Subcutaneous abdominal adipose tissue (tissue), 5 donors: ENCODE data around the gene KIF6.

ENCODE experiments used
- H3K27ac ChIP-seq: one replicate; pipeline ENCODE4 v1.7.0; 2013; ENCODE audit warnings: low read depth, mild to moderate bottlenecking, inconsistent platforms, low read length, moderate library complexity
- H3K27me3 ChIP-seq, 5 donors: one replicate each; pipeline ENCODE4 v1.7.0; 2013; ENCODE audit warnings: low read length in 5 of 5, inconsistent platforms in 1 of 5; ENCODE audit not compliant: control insufficient read depth in 5 of 5, insufficient read depth in 4 of 5
- H3K36me3 ChIP-seq, 5 donors: one replicate each; pipeline ENCODE4 v1.7.0; 2013; ENCODE audit warnings: low read length in 5 of 5; ENCODE audit not compliant: control insufficient read depth in 5 of 5, insufficient read depth in 5 of 5
- H3K4me1 ChIP-seq, 5 donors: one replicate each; pipeline ENCODE4 v1.7.0; 2013; ENCODE audit warnings: low read length in 5 of 5, mild to moderate bottlenecking in 3 of 5, moderate library complexity in 1 of 5; ENCODE audit not compliant: control insufficient read depth in 5 of 5, insufficient read depth in 5 of 5
- H3K4me3 ChIP-seq, 5 donors: one replicate each; pipeline ENCODE4 v1.7.0; 2013; ENCODE audit warnings: low read length in 5 of 5, low read depth in 1 of 5
- H3K9ac ChIP-seq, 5 donors: one replicate each; pipeline ENCODE4 v1.7.0; 2013; ENCODE audit warnings: low read length in 5 of 5, mild to moderate bottlenecking in 4 of 5, moderate library complexity in 3 of 5
- H3K9me3 ChIP-seq, 5 donors: one replicate each; pipeline ENCODE4 v1.7.0; 2013; ENCODE audit warnings: low read length in 5 of 5; ENCODE audit not compliant: control insufficient read depth in 5 of 5
- donor health status: healthy.
- donor health status: healthy.
- donor health status: healthy.
- donor health status: healthy.
- donor health status: healthy.

The KIF6 gene

DNA sequence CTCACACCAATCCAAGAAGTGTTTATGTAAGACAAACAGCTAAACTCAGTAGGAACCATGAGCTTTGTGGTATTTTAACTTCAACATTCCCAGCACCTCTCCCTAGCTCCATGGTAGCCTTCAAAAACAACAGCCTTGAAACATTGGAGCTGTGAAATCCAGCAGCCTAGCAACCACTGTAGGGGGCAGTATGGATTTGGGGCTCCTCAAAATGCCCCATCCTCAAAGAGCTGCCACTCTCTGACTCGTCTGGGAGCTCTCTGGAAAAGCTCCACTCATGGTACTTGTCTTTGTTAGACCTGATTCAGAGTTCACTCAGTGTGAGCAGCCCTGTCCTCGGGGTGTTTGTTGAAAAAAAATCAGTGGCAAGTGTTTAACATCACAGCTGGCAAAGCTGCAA, 82.9 kb downstream of the KIF6 start:
- Histone ChIP-seq H3K4me3 (no peak overlapping the region), H3K9me3 (no peaks in the 10 kb centered on the region), H3K9ac (no peak overlapping the region), H3K4me1 (peaks cover 0 to 20% (median 5%) of the 10 kb centered on the region in 5 donors), H3K27me3 (no peaks in the 10 kb centered on the region), H3K27ac (no peak overlapping the region), H3K36me3 (no peaks in the 10 kb centered on the region)

DNA sequence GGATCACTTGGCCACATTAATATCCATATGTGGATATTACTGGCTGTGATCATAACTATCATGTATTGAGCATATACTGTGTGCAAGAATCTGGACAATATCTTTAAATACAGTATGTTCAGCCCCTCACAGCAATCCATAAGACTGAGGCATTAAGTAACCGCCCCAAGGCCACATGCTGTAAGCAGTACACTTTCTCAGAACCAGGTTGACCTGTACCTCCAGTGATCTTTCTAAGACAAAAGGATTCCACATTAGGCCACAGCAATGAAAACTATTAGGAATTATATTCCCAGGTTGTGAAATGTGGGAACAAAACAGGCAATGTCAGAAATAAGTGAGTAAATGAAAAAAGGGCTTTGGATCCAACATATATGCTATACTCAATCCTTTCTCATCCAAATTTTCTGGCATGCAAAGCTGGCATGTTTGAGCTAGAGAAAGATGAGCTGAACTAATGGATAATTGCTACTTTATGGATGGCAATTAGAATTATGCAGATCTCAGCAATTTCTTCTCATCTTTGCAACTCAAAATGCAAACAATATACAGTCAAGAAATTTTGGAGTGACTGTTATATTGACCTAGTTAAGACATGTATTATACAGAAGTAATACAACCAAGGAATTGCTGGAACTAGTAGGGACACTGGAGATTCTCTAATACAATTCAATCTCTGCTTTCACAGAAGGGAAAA, 86.9 kb downstream of the KIF6 start:
- H3K9me3 ChIP-seq: no peaks in the 10 kb centered on the region
- peaks cover 0 to 10% (median 3%) of the 10 kb centered on the region in 5 donors for H3K4me1 ChIP-seq
- no peaks in the 10 kb centered on the region for H3K27me3 ChIP-seq
- H3K9ac ChIP-seq: no peak overlapping the region
- H3K4me3 ChIP-seq: no peak overlapping the region
- H3K27ac ChIP-seq: no peak overlapping the region
- H3K36me3 ChIP-seq: no peaks in the 10 kb centered on the region

DNA sequence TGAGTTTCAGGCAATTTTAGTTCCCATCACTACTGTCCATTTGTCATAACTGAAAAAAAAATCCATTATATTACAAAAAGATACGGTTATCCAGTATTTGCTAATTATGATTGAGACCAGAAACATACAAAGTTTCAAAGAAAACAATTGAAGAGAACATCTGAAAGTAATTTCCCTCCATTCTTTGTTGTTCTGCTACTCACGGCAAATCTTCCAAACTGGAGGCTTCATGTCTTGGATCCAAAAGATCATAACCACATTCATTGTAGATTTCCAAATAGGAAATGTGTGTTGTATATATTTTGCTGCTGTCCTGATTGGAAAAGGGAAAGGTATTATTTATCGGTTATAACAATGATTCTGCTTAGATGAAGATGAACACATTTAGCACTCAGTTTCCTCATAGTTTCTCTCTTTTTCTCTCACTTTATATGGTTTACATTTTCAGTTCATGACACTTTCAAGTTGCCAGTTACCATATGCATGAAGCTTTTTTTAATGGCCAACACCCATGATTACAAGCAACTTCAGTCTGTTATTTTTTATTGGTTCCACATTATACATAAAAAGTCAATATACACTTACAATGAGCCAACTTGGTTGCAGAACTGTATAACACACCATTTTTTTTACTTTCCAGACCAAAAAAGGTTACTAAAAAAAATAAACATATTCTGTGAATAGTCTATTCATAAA, 90.4 kb downstream of the KIF6 start:
- no peaks in the 10 kb centered on the region for H3K9me3 ChIP-seq
- H3K4me1 ChIP-seq: no peaks in the 10 kb centered on the region
- no peak overlapping the region for H3K4me3 ChIP-seq
- no peaks in the 10 kb centered on the region for H3K36me3 ChIP-seq
- H3K27me3 ChIP-seq: no peaks in the 10 kb centered on the region
- no peak overlapping the region for H3K27ac ChIP-seq
- H3K9ac ChIP-seq: no peak overlapping the region

DNA sequence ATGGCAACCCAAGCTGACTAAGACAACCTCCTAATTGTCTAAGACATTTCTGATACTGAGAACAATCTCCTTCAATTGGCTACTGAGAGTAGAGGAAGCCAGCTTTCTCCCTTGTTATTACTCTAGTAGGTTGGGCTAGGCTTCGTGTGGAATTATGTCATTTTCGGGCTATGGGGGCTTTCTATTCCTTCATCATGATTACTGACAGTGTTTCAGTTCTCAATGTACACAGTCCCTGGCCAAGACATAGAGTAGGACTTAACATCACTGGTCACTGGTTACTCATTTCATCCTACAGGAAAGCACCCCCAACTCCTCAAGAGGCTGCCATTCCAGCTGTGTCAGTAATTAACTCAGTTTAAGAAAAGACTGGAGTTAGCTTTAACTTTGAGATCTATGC, 100.0 kb downstream of the KIF6 start:
- no peak overlapping the region for H3K9ac ChIP-seq
- H3K36me3 ChIP-seq: no peaks in the 10 kb centered on the region
- H3K9me3 ChIP-seq: no peaks in the 10 kb centered on the region
- H3K27me3 ChIP-seq: no peaks in the 10 kb centered on the region
- no peaks in the 10 kb centered on the region for H3K4me1 ChIP-seq
- no peak overlapping the region for H3K27ac ChIP-seq
- H3K4me3 ChIP-seq: no peak overlapping the region

DNA sequence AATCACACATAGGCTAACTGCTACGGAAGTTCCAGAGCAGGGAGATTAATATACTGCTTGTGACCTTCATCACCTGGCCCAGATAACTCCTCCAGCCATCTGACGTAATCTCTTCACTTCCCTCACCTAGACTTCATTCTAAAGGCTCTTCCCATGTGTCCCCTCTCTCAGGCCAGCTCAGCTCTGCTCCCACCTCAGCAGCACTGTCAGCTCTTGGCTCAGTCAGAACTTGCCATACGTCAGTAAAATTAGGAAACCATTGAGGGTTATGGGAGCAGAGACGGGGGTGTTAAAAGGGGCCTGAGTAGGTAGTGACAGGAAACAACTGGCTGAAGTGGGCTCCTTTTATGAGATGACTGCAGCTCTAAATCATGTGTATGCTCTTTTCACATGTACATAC, 101.5 kb downstream of the KIF6 start:
- Histone ChIP-seq H3K4me3 (no peak overlapping the region), H3K9me3 (no peaks in the 10 kb centered on the region), H3K27ac (no peak overlapping the region)

DNA sequence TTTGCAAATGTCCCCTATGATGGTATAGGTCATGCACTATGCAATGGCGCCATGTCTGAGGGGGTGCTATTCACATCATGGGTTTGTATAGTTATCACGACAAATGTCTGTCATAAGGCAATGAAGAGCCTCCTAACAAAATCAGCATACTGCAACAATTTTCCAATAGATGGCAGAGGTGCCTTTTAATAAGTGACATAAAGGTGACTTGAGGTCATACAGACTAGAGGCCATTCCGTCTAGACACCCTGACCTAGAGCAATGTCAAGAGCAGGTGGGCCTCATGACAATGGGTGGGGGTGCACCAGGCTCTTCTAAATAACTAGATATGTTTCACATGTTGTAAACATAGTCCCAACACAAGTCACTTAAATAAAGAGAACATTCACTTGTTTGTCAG, 107.7 kb downstream of the KIF6 start:
- Histone ChIP-seq H3K9ac (no peak overlapping the region), H3K27me3 (no peaks in the 10 kb centered on the region), H3K4me1 (peaks cover 0 to 3% (median 0%) of the 10 kb centered on the region in 5 donors), H3K27ac (no peak overlapping the region), H3K36me3 (no peaks in the 10 kb centered on the region), H3K9me3 (no peaks in the 10 kb centered on the region), H3K4me3 (no peak overlapping the region)

More for the DNA sequence above, 101.5 kb downstream of the KIF6 start:
- H3K27me3 ChIP-seq: no peaks in the 10 kb centered on the region
- no peak overlapping the region for H3K9ac ChIP-seq
- no peaks in the 10 kb centered on the region for H3K36me3 ChIP-seq
- H3K4me1 ChIP-seq: no peaks in the 10 kb centered on the region

DNA sequence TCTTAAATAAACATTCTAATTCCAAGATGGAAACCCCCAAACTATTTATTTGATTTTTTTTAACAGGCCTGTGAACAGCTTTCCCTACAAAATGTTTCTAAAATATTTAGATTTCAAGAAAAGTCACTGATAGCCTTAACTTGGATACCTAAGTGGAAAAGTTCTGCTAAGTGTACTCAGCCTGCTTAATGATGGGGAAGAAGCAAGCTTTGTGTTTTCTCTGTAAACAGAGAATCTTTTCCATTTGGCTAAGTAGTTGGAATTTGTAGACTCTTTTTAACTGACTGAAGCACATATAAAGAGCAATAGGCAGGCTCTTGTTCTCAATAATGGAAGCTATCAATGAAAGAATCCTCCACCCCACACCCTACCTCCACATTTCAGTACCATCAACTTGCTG, 108.2 kb downstream of the KIF6 start:
- Histone ChIP-seq H3K9ac (no peak overlapping the region), H3K27me3 (no peaks in the 10 kb centered on the region), H3K4me3 (no peak overlapping the region), H3K4me1 (peaks cover 0 to 3% (median 0%) of the 10 kb centered on the region in 5 donors), H3K36me3 (no peaks in the 10 kb centered on the region), H3K27ac (no peak overlapping the region), H3K9me3 (no peaks in the 10 kb centered on the region)

DNA sequence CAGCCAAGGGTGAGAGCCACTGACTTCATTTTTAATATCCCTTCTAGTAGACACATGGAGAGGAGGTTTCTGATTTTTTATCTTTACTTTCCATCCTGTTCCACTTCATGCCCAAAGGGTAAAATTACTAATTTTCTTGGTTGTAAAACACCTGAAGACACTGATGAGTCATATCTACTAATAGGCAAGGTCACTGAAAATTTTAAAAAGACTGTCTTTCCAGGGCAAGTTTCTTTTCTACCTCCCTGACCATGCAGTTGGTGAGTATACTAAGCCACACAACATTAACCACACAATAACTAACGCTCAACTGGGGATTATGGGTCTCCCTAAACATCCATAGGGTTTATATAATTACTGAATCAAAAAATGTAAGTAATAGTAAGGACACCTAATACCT, 109.6 kb downstream of the KIF6 start:
- peaks cover 0 to 6% (median 3%) of the 10 kb centered on the region in 5 donors for H3K4me1 ChIP-seq
- H3K27ac ChIP-seq: no peak overlapping the region
- no peak overlapping the region for H3K9ac ChIP-seq
- H3K27me3 ChIP-seq: no peaks in the 10 kb centered on the region
- no peaks in the 10 kb centered on the region for H3K9me3 ChIP-seq
- H3K36me3 ChIP-seq: no peaks in the 10 kb centered on the region
- H3K4me3 ChIP-seq: no peak overlapping the region

DNA sequence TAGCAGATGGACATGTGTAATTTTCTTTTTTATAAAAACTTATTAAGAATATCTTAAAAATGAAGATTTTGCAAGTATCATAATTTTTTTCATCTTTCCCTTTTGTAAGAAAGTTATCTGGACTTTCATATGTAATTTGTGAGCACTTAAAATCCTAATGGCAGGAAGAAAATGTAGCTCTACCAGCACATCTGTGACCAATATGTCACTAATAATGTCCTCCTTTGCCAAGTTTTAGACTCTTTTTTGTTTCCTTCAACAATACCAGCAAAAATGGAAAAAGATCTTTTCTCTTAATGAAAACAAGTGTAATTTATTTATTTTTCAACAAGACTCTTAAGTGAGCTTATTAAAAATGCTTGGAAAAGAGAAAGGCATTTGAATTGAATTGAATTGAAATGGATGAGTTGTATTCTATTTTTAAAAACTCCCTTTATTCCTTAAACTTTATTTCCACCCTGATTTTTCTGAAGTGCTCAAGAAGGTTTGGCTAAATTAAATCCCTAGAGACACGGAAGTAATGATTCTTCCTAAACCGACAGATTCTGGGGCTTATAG, 110.7 kb downstream of the KIF6 start:
- Histone ChIP-seq H3K27me3 (no peaks in the 10 kb centered on the region), H3K9ac (no peak overlapping the region), H3K9me3 (no peaks in the 10 kb centered on the region), H3K36me3 (no peaks in the 10 kb centered on the region), H3K4me3 (no peak overlapping the region), H3K4me1 (peaks cover 2 to 17% (median 8%) of the 10 kb centered on the region in 5 donors), H3K27ac (no peak overlapping the region)

DNA sequence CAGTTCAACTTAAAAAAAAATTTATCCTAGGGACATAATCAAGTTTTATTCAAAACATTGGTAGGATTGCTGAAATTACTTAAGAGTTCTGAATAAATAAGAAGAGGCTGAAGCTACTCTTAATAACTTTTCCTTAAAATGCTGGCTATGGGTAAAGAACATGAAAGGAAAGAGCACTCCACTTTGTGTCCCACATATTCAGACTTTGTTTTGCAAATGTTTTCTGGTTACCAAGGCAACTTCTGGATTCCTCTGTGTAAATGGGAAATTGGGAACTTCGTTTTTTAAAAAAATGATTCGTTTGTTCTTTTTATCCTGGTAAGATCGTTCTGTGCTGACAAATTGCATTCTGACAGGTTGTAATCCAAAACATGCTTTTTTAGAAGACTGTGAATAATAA, 115.0 kb downstream of the KIF6 start:
- H3K9me3 ChIP-seq: no peaks in the 10 kb centered on the region
- no peaks in the 10 kb centered on the region for H3K27me3 ChIP-seq
- no peak overlapping the region for H3K4me3 ChIP-seq
- no peaks in the 10 kb centered on the region for H3K36me3 ChIP-seq
- H3K4me1 ChIP-seq: peaks cover 2 to 19% (median 8%) of the 10 kb centered on the region in 5 donors
- peak overlapping the region in 1 of 5 donors; percentile 49 for H3K9ac ChIP-seq
- H3K27ac ChIP-seq: peak overlapping the region; percentile 22
